ENCODE measurements around the gene ACOX3.
"Not testable (repeated sequence)": the region's sequence is repeated elsewhere in the genome, so short reads cannot be mapped to it uniquely, and the experiment has no call there.

The ACOX3 gene

DNA sequence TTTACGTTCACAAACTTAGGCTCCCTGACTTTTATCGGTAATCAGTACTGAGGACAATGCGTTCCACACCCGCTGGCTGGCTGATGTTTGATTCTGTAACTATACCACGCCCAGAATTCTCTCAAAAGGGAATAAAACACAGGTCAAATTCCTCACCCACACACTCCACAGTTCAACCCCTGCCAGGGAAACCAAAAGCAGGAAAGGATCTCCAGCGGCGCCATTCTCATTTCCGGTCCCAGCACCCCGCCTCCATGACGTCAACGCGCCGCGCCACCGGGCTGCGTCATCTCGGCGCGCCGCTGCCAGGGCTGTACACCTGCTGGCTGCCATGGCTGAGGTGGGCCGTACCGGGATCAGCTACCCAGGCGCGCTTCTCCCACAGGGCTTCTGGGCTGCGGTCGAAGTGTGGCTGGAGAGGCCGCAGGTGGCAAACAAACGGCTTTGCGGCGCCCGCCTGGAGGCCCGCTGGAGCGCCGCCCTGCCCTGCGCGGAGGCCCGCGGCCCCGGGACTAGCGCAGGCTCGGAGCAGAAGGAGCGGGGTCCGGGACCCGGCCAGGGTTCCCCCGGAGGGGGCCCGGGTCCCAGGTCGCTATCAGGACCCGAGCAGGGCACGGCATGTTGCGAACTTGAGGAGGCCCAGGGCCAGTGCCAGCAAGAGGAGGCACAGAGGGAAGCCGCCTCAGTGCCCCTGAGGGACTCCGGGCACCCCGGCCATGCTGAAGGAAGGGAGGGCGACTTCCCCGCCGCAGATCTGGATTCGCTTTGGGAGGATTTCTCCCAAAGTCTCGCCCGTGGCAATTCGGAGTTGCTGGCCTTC is at the start of gene ACOX3, which contains the start of gene TRMT44:
TSS of gene ACOX3 (minus strand) at position 232 of the 820 bp plus-strand sequence. CDS start 24,202 bp downstream, outside the sequence.
TSS of gene TRMT44 (plus strand) at position 286 of the 820 bp plus-strand sequence. CDS start at position 332, 46 bp downstream.
- peak within 1 kb of the TSS; percentile 54 for H3K4me2 ChIP-seq
- peaks cover 11% of the 10 kb centered on the region for H3K4me1 ChIP-seq (ENCODE audit: low read depth, poor library complexity, severe bottlenecking)
- peak within 1 kb of the TSS; percentile 85 for H3K9ac ChIP-seq
- H3K79me2 ChIP-seq (ENCODE audit: insufficient read depth, low read depth) = peaks cover 37% of the 10 kb centered on the region; the same call in 1 of the 2 replicates
- peak within 1 kb of the TSS; percentile 73 for H2AFZ ChIP-seq (ENCODE audit: low read depth)
- no peaks in the 10 kb centered on the region for H3K36me3 ChIP-seq (ENCODE audit: insufficient read depth)
- TF ChIP-seq, protein P1, sequence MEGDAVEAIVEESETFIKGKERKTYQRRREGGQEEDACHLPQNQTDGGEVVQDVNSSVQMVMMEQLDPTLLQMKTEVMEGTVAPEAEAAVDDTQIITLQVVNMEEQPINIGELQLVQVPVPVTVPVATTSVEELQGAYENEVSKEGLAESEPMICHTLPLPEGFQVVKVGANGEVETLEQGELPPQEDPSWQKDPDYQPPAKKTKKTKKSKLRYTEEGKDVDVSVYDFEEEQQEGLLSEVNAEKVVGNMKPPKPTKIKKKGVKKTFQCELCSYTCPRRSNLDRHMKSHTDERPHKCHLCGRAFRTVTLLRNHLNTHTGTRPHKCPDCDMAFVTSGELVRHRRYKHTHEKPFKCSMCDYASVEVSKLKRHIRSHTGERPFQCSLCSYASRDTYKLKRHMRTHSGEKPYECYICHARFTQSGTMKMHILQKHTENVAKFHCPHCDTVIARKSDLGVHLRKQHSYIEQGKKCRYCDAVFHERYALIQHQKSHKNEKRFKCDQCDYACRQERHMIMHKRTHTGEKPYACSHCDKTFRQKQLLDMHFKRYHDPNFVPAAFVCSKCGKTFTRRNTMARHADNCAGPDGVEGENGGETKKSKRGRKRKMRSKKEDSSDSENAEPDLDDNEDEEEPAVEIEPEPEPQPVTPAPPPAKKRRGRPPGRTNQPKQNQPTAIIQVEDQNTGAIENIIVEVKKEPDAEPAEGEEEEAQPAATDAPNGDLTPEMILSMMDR (conservative IDR thresholded peaks at IDR 0.05; ENCODE audit: low read depth, low read length) = no peak
- peak within 1 kb of the TSS; percentile 82 for H3K27ac ChIP-seq
- no peaks in the 10 kb centered on the region for H4K20me1 ChIP-seq (ENCODE audit: insufficient read depth)
- H3K4me3 ChIP-seq (IDR thresholded peaks at IDR 0.05; ENCODE audit: insufficient read depth, low read depth, low read length) = no peak within 1 kb of the TSS
- H3K27me3 ChIP-seq (ENCODE audit: insufficient read depth, low read depth) = no peaks in the 10 kb centered on the region

DNA sequence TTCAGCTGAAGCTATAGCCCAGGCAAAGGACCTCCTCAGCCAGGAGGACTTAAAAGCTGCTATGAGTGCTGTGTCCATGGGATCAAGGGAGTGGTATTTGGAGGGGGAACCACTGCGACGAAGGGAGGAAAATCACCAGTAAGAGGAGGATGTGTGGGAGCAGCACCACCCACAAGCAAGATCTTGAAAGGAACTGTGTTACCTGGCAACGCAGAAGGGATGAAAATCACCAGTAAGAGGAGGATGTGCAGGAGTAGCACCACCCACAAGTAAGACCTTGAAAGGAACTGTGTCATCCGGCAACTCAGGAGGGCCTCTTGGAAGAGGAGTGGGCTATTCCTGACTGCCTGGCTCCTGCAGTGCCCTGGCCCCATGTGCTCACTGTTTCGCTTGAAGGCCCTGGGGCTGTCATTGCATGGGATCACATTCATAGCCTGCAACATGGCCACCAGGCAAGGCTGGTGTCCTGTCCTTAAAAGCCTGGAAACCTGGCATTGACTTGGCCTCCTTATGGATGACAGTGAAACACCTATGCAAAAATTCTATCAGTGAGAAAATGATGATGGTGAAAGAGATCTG is 48.4 kb upstream of the ACOX3 start:
- Histone ChIP-seq H2AFZ (ENCODE audit: low read depth) (no peak overlapping the region), H3K79me2 (ENCODE audit: insufficient read depth, low read depth) (no peaks in the 10 kb centered on the region), H3K4me3 (IDR thresholded peaks at IDR 0.05; ENCODE audit: insufficient read depth, low read depth, low read length) (no peak overlapping the region), H3K9ac (no peak overlapping the region), H3K36me3 (ENCODE audit: insufficient read depth) (no peaks in the 10 kb centered on the region), H3K27me3 (ENCODE audit: insufficient read depth, low read depth) (no peaks in the 10 kb centered on the region), H3K4me2 (no peak overlapping the region), H3K4me1 (ENCODE audit: low read depth, poor library complexity, severe bottlenecking) (no peaks in the 10 kb centered on the region), H4K20me1 (ENCODE audit: insufficient read depth) (no peaks in the 10 kb centered on the region), H3K27ac (no peak overlapping the region)
- TF ChIP-seq, protein P1 (conservative IDR thresholded peaks at IDR 0.05; ENCODE audit: low read depth, low read length) = no peak

DNA sequence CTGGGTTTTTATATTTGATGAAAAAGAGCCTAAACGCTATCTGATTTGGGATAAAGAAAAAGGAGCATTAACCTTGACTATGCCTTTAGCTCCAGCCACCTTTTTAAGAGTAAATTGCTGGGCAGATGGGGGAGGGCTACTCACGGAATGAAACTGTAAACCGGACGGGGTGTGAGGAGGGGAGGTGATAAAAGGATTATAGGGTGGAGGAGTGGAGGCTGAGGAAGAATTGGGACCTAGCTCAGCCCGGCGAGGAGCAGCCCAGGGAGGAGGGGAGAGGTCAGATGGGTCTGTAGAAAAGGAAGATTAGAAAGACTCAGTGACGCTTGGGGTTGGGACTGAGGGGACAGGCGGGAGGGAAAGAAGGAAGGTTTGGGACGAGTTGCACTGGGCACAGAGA is 46.1 kb upstream of the ACOX3 start:
- H3K4me3 ChIP-seq (IDR thresholded peaks at IDR 0.05; ENCODE audit: insufficient read depth, low read depth, low read length); H3K4me1 ChIP-seq (ENCODE audit: low read depth, poor library complexity, severe bottlenecking); H3K36me3 ChIP-seq (ENCODE audit: insufficient read depth); H4K20me1 ChIP-seq (ENCODE audit: insufficient read depth); H3K27me3 ChIP-seq (ENCODE audit: insufficient read depth, low read depth); H2AFZ ChIP-seq (ENCODE audit: low read depth); H3K27ac ChIP-seq; H3K79me2 ChIP-seq (ENCODE audit: insufficient read depth, low read depth); H3K9ac ChIP-seq; H3K4me2 ChIP-seq: not testable (repeated sequence)

DNA sequence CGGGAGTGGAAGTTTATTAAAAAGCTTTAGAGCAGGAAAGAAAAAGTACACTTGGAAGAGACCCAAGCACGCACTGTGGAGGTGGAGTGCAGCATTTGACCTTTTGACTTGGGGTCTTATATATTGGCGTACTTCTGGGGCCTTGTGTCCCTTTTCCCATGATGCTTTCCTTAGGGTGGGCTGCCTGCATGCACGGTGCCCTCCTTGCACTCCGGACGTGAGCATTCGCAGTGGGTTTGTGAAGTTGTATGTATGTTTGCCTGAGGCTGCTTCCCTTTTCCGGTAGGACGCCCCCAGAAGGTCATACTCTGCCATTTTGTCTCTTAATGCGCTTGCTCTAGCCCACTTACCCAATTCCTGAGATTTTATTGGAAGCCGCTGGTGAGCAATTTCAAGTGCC is 39.7 kb upstream of the ACOX3 start:
- H3K27me3 ChIP-seq (ENCODE audit: insufficient read depth, low read depth) = no peaks in the 10 kb centered on the region
- TF ChIP-seq, protein P1 (conservative IDR thresholded peaks at IDR 0.05; ENCODE audit: low read depth, low read length) = no peak
- H4K20me1 ChIP-seq (ENCODE audit: insufficient read depth) = no peaks in the 10 kb centered on the region
- H3K4me1 ChIP-seq (ENCODE audit: low read depth, poor library complexity, severe bottlenecking) = no peaks in the 10 kb centered on the region
- H2AFZ ChIP-seq (ENCODE audit: low read depth) = no peak overlapping the region
- H3K4me3 ChIP-seq (IDR thresholded peaks at IDR 0.05; ENCODE audit: insufficient read depth, low read depth, low read length) = no peak overlapping the region
- no peak overlapping the region for H3K9ac ChIP-seq
- H3K36me3 ChIP-seq (ENCODE audit: insufficient read depth) = no peaks in the 10 kb centered on the region
- no peak overlapping the region for H3K4me2 ChIP-seq
- no peaks in the 10 kb centered on the region for H3K79me2 ChIP-seq (ENCODE audit: insufficient read depth, low read depth)
- no peak overlapping the region for H3K27ac ChIP-seq

Data from KMS-11 (cell line).